PFSK-1 (cell line): Measurements from ENCODE around the gene SLC10A7.

Source experiments
- SIN3A ChIP-seq: IDR thresholded peaks from 2 replicates; pipeline ENCODE4 v1.6.1; 2012; ENCODE audit warnings: mild to moderate bottlenecking, low read length, moderate library complexity, borderline replicate concordance; ENCODE audit not compliant: insufficient read depth
- TF ChIP-seq, protein P1 (sequence below), 2 experiments: IDR thresholded peaks; 2 replicates each; pipeline versions ENCODE4 v1.6.1 to v1.8.0; 2011 to 2012; ENCODE audit warnings: low read depth in 2 of 2, low read length in 2 of 2, control low read depth in 1 of 2, inconsistent platforms in 1 of 2, mild to moderate bottlenecking in 1 of 2, moderate library complexity in 1 of 2; ENCODE audit not compliant: insufficient read depth in 1 of 2

DNA sequence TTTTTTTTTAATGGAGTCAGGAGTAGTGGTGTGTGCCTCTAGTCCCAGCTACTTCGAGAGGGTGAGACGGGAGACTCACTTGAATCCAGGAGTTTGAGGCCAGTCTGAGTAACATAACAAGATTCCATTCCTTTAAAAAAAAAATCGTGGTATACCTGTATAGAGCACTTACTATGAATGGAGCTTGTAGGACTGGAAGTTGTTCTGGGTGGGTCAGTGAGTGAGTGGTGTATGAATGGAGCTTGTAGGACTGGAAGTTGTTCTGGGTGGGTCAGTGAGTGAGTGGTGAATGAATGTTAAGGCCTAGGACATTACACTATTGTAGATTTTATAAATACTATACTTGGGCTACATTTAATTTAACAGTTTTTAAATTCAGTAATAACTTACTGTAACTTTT, 2.9 kb upstream of the SLC10A7 start:
- TF ChIP-seq, protein P1, sequence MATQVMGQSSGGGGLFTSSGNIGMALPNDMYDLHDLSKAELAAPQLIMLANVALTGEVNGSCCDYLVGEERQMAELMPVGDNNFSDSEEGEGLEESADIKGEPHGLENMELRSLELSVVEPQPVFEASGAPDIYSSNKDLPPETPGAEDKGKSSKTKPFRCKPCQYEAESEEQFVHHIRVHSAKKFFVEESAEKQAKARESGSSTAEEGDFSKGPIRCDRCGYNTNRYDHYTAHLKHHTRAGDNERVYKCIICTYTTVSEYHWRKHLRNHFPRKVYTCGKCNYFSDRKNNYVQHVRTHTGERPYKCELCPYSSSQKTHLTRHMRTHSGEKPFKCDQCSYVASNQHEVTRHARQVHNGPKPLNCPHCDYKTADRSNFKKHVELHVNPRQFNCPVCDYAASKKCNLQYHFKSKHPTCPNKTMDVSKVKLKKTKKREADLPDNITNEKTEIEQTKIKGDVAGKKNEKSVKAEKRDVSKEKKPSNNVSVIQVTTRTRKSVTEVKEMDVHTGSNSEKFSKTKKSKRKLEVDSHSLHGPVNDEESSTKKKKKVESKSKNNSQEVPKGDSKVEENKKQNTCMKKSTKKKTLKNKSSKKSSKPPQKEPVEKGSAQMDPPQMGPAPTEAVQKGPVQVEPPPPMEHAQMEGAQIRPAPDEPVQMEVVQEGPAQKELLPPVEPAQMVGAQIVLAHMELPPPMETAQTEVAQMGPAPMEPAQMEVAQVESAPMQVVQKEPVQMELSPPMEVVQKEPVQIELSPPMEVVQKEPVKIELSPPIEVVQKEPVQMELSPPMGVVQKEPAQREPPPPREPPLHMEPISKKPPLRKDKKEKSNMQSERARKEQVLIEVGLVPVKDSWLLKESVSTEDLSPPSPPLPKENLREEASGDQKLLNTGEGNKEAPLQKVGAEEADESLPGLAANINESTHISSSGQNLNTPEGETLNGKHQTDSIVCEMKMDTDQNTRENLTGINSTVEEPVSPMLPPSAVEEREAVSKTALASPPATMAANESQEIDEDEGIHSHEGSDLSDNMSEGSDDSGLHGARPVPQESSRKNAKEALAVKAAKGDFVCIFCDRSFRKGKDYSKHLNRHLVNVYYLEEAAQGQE (IDR thresholded peaks at IDR 0.05; ENCODE audit: insufficient read depth in 1 of 2, low read depth in 2 of 2, low read length in 2 of 2): no peak
- TF ChIP-seq SIN3A: no peak
